Upper lobe of left lung (tissue), 6 donors: ENCODE data around the gene FOXP1. TPM values are rescaled to one million over a fixed set of nuclear protein-coding genes. Genes with fewer than 3 reads are reported as not detected.

ENCODE experiments used
- ATAC-seq, 2 donors: fragments of 200-7000 bp; cut with Tn5 transposase; one replicate each; pipeline ENCODE4 v1.9.1; 2022; ENCODE audit warnings: mild to moderate bottlenecking in 2 of 2, moderate library complexity in 2 of 2; ENCODE audit not compliant: low FRiP score in 2 of 2
- DNase-seq, 2 donors: peaks; one replicate each; pipeline ENCODE4 v3.0.0-alpha.2; 2019 to 2020
- H3K27ac ChIP-seq, 4 donors: fragments of 200-600 bp; sonication (generic); one replicate each; pipeline ENCODE4 v1.5.1; 2016 to 2019
- H3K27me3 ChIP-seq, 4 donors: fragments of 200-600 bp; sonication (generic); one replicate each; pipeline ENCODE4 v1.5.1; 2017 to 2019
- H3K36me3 ChIP-seq, 4 donors: fragments of 200-600 bp; sonication (generic); one replicate each; pipeline ENCODE4 v1.5.1; 2016 to 2019
- H3K4me1 ChIP-seq, 4 donors: fragments of 200-600 bp; sonication (generic); one replicate each; pipeline ENCODE4 v1.5.1; 2018 to 2019
- H3K4me3 ChIP-seq, 4 donors: fragments of 200-600 bp; sonication (generic); one replicate each; pipeline ENCODE4 v1.5.1; 2017 to 2019; ENCODE audit warnings: mild to moderate bottlenecking in 2 of 4, moderate library complexity in 1 of 4
- H3K9me3 ChIP-seq, 4 donors: fragments of 200-600 bp; sonication (generic); one replicate each; pipeline ENCODE4 v1.5.1; 2018 to 2019
- CTCF ChIP-seq, 6 experiments: fragments of 450-650 bp in 4 of 6; fragments of 200-600 bp in 2 of 6; sonication (generic) in 2 of 6; IDR thresholded peaks; one replicate each; pipeline ENCODE4 v1.5.1; 2016 to 2019; ENCODE audit warnings: antibody characterized with exemption in 6 of 6
- EP300 ChIP-seq, 4 donors: sonication (generic); formaldehyde crosslinking; IDR thresholded peaks; one replicate each; pipeline ENCODE4 v1.5.1; 2017; ENCODE audit warnings: antibody characterized with exemption in 4 of 4, control low read depth in 2 of 4
- POLR2A ChIP-seq, 4 donors: fragments of 450-650 bp; IDR thresholded peaks; one replicate each; pipeline ENCODE4 v1.5.1; 2016 to 2017; ENCODE audit warnings: antibody characterized with exemption in 4 of 4, mild to moderate bottlenecking in 2 of 4
- POLR2AphosphoS5 ChIP-seq, 2 donors: sonication (generic); formaldehyde crosslinking; IDR thresholded peaks; one replicate each; pipeline ENCODE4 v1.5.1; 2017; ENCODE audit warnings: antibody characterized with exemption in 2 of 2
- WGBS, 2 donors: methylation state at CpG; one replicate each; pipeline ENCODE4 v1.1.5; 2017 to 2018; 5-methylcytosine and 5-hydroxymethylcytosine counted together
- total RNA-seq, 6 donors: library from RNA; depleted of rRNA in 4 of 6; stranded (reverse); fragments of >200 nt in 4 of 6; gene quantifications; one replicate each; pipeline versions ENCODE4 v1.1.0 to v1.2.1, GENCODE V29; 2016 to 2021
- donor health status: DM: no; HTN: no; CAD: no; lungs with moderate emphysema.
- donor health status: DM: no; HTN: yes; CAD: no; lungs with severe emphysema.

Gene FOXP1
- total RNA-seq, 6 donors from 2014 or later: 103 to 248 (median 134) TPM

- Histone ChIP-seq H3K4me3 (peak overlapping the region in 2 of 4 donors; percentile 70 to 78), H3K4me1 (peaks cover 37 to 77% (median 50%) of the 10 kb centered on the region in 4 donors)
- 67 to 68% methylated on average over 4 of the region's 4 CpGs for WGBS, 2 donors
Measured at GRCh38 chr3:71061037-71061436, 522.5 kb downstream of the FOXP1 start.

GRCh38 chr3:71060536-71060935 is 523.0 kb downstream of the FOXP1 start:
- TF ChIP-seq POLR2AphosphoS5 (IDR thresholded peaks at IDR 0.05): no peak
- no peak for TF ChIP-seq POLR2A (IDR thresholded peaks at IDR 0.05)
- no peak for TF ChIP-seq CTCF (IDR thresholded peaks at IDR 0.05)
- TF ChIP-seq EP300 (IDR thresholded peaks at IDR 0.05): no peak
- Histone ChIP-seq H3K27me3 (no peaks in the 10 kb centered on the region), H3K36me3 (no peaks in the 10 kb centered on the region), H3K27ac (peak overlapping the region; percentile 19 to 93 (median 47)), H3K4me3 (peak overlapping the region in 2 of 4 donors; percentile 70 to 78), H3K4me1 (peaks cover 36 to 75% (median 50%) of the 10 kb centered on the region in 4 donors), H3K9me3 (no peaks in the 10 kb centered on the region)
- WGBS, 2 donors: 45 to 52% methylated on average over 2 of the region's 2 CpGs
- ATAC-seq (no peak), DNase-seq (no peak)

More at GRCh38 chr3:71061037-71061436, 522.5 kb downstream of the FOXP1 start:
- no peak for ATAC-seq
- H3K27me3 ChIP-seq: no peaks in the 10 kb centered on the region
- H3K27ac ChIP-seq: peak overlapping the region; percentile 19 to 93 (median 47)
- TF ChIP-seq EP300 (IDR thresholded peaks at IDR 0.05) (no peak), POLR2A (IDR thresholded peaks at IDR 0.05) (no peak), CTCF (IDR thresholded peaks at IDR 0.05) (no peak), POLR2AphosphoS5 (IDR thresholded peaks at IDR 0.05) (no peak)
- no peak for DNase-seq
- H3K36me3 ChIP-seq: no peaks in the 10 kb centered on the region
- H3K9me3 ChIP-seq: no peaks in the 10 kb centered on the region

- DNase-seq (no peak), ATAC-seq (no peak)
- no peaks in the 10 kb centered on the region for H3K27me3 ChIP-seq
- no peak overlapping the region for H3K4me3 ChIP-seq
- peak overlapping the region in 3 of 4 donors; percentile 47 to 93 (median 53) for H3K27ac ChIP-seq
- TF ChIP-seq EP300 (IDR thresholded peaks at IDR 0.05): no peak
- no peak for TF ChIP-seq POLR2AphosphoS5 (IDR thresholded peaks at IDR 0.05)
- no peak for TF ChIP-seq POLR2A (IDR thresholded peaks at IDR 0.05)
- TF ChIP-seq CTCF (IDR thresholded peaks at IDR 0.05): no peak
- 40% methylated on average over 4 of the region's 4 CpGs for WGBS, 2 donors
- peaks cover 0 to under 1% (median 0%) of the 10 kb centered on the region in 4 donors for H3K36me3 ChIP-seq
- H3K4me1 ChIP-seq: peaks cover 36 to 93% (median 55%) of the 10 kb centered on the region in 4 donors
- no peaks in the 10 kb centered on the region for H3K9me3 ChIP-seq
Measured at GRCh38 chr3:71057526-71057894, 526.0 kb downstream of the FOXP1 start.

- TF ChIP-seq POLR2AphosphoS5 (IDR thresholded peaks at IDR 0.05): no peak
- no peak for TF ChIP-seq CTCF (IDR thresholded peaks at IDR 0.05)
- no peak for TF ChIP-seq POLR2A (IDR thresholded peaks at IDR 0.05)
- no peak for TF ChIP-seq EP300 (IDR thresholded peaks at IDR 0.05)
- Histone ChIP-seq H3K4me3 (no peak overlapping the region), H3K27ac (peak overlapping the region; percentile 25 to 93 (median 52)), H3K36me3 (peaks cover 3 to 12% (median 6%) of the 10 kb centered on the region in 4 donors), H3K27me3 (no peaks in the 10 kb centered on the region), H3K4me1 (peaks cover 39 to 94% (median 56%) of the 10 kb centered on the region in 4 donors), H3K9me3 (no peaks in the 10 kb centered on the region)
- DNase-seq: no peak
- WGBS, 2 donors: 52 to 54% methylated on average over 5 of the region's 5 CpGs
- ATAC-seq: peak in 1 of 2 donors; percentile 57
Measured at GRCh38 chr3:71056327-71056726, 527.2 kb downstream of the FOXP1 start.
